NCI-H2029 (cell line): ENCODE results near the gene ARPIN.
"Not testable (repeated sequence)": the region's sequence is repeated elsewhere in the genome, so short reads cannot be mapped to it uniquely, and the experiment has no call there.

ENCODE experiments used
- DNase-seq: peaks from one replicate; lab custom pipeline; 2025; lab: John Stamatoyannopoulos, UW

Gene ARPIN

DNA sequence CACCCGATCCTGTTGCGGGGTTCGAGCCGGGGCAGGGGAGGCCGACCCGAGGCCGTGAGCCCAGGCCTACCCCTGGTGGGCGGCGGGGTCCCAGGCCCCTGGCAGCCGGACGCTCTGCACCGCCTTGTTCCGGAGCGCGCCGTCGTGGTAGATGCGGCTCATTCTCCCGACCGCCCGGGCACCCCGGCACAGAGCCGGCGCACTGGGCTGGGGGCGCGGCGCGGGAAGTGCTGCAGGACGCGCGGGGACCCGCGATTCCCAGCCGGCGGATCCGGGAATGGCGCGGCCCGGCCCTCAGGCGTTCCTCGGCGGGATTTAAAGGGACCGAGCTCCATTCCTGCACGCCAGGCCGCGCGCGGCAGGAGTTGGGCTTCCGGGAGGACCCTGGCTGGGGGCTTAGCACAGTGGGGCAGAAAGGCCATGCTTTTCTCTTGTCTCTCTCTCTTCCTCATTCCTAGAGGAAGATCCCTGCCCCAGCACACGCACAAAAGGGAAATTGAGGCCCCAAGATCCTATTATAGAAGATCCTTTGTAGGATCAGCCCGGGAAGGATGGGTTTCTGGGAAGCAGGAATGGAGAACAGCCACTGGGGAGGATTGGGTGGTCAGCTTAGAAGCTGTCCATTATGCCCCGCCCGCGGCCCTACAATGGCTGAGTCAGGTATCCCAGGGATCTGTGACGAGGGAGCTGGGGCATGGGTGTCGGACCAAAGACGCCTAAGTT lies at the start of gene ARPIN:
ARPIN (minus strand) TSS at position 279 of the 723 bp plus-strand sequence; CDS start at position 162, 117 bp downstream.
- peak; percentile 16 for DNase-seq

DNA sequence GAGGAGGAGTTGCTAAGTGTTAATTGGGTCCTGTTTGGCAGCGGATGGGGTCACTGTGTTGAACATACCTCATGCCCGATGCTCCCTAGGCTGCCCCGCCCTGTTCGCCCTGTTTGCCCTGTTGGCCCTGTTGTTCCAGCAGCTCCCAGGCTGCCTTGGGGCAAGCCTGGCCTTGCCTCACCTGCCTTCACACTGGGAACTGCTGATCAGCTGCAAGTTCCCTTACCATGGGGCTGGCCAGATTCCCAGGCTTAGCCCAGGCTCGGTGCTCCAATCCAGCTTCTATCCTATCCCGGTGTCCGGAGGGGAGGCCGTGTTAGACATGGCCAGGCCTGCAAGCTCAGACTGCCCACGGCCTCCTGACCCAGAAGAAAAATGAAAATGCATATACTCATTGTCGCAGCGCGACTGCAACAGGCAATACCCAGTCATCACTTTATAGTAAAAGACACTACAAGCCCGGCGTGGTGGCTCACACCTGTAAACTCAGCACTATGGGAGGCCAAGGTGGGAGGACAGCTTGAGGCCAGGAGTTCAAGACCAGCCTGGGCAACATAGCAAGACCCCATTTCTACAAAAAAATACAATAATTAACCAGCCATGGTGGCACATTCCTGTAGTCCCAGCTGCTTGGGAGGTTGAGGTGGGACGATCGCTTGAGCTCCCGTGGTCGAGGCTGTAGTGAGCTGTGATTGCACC lies 45.5 kb upstream of the ARPIN start:
- DNase-seq = no peak

DNA sequence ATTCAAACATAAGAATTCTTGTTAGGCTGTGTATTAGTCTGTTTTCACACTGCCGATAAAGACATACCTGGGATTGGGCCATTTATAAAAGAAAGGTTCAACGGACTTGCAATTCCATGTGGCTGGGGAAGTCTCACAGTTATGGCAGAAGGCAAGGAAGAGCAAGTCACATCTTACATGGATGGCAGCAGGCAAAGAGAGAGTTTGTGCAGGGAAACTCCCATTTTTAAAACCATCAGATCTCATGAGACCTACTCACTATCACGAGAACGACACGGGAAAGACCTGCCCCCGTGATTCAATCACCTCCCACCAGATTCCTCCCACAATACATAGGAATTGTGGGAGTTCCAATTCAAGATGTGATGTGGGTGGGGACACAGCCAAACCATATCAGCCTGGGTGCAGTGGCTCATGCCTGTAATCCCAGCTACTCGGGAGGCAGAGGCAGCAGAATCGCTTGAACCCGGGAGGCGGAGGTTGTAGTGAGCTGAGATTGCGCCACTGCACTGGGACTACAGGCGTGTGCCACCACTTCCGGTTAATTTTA lies 42.8 kb upstream of the ARPIN start:
- not testable (repeated sequence) for DNase-seq

DNA sequence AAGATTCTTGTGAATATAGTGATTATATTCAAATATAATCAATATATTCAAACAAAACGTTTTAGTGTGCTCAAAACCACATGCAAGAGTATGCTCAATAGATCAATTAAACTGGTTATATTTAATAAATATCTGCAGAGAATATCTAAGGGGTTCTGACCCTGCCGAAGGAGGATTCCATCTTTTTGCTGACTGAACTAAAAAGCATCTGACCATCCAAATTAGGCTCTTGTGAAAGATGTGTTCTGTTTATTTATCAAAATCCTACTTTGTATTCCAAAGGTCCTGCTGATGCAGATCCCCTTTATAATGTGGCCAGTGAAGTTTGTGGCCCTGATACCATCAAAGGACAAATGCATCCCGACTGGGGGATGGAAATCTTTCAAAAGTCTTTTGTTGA lies 41.8 kb upstream of the ARPIN start:
- no peak for DNase-seq

- no peak for DNase-seq
Measured at GRCh38 chr15:89948796-89949195, 36.0 kb upstream of the ARPIN start.

- no peak for DNase-seq
Measured at GRCh38 chr15:89947385-89947784, 34.6 kb upstream of the ARPIN start.

DNA sequence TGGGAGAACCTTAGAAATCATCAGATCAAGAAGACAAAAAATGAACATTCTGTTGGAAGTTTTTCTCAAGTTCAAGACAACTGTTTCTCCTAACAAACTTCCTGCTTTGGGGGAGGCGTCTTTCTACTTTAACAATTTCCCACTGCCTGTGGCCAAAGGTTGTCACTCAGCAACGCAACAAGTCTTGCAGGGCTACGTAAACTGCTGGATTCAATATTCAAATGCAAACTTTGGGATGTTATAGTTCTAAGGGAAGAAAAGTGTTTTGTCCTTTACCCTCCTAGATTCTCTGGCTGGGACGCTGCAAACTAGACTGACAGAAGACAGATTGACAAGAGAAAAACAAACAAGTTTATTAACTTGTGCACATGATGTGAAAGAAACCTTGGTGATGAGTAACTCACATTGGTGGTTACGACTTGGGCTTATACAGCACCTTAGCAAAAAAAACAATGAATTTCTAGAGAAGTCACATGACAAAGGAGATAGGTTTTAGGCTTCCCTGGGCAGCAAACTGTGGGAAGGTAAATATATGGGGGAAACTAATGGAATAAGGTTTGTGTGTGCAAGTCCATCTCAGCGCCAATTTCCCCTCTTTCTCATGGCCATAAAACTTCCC lies 34.0 kb upstream of the ARPIN start:
- DNase-seq = no peak

DNA sequence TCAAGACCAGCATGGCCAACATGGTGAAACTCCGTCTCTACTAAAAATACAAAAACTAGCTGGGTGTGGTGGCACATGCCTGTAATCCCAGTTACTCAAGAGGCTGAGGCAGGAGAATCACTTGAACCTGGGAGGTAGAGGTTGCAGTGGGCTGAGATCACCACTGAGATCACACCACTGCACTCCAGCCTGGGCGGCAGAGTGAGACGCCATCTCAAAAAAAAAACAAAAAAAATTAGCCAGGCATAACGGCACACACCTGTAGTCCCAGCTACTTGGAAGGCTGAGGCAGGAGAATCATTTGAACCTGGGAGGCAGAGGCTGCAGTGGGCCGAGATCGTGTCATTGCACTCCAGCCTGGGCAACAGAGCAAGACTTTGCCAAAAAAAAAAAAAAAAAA lies 31.0 kb upstream of the ARPIN start:
- not testable (repeated sequence) for DNase-seq

DNA sequence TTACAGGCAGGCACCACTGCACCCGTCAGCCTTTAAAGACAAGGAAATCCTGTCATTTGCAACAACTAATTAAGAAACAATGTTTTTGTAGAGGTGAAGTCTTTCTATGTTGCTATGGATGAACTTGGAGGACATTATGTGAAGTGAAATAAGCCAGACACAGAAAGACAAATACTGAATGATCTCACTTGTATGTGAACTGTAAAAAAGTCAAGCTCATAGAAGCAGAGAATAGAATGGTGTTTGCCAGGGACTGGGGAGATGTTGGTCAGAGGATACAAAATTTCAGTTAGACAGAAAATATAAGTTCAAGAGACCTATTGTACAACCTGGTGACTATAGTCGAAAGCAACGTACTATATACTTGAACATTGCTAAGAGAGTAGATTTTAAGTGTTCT lies 27.2 kb upstream of the ARPIN start:
- no peak for DNase-seq

DNA sequence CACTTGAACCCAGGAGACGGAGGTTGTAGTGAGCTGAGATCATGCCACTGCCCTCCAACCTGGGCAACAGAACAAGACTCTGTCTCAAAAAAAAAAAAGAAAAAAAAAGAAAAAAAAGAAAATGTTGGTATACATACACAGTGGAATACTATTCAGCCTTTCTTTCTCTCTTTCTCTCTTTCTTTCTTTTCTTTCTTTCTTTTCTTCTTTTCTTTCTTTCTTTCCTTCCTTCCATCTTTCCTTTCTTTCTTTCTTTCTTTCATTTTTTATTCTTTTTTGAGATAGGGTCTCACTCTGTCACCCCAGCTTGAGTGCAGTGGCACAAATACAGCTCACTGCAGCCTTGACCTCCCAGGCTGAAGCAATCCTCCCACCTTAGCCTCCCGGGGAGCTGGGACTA lies 26.6 kb upstream of the ARPIN start:
- DNase-seq = not testable (repeated sequence)

DNA sequence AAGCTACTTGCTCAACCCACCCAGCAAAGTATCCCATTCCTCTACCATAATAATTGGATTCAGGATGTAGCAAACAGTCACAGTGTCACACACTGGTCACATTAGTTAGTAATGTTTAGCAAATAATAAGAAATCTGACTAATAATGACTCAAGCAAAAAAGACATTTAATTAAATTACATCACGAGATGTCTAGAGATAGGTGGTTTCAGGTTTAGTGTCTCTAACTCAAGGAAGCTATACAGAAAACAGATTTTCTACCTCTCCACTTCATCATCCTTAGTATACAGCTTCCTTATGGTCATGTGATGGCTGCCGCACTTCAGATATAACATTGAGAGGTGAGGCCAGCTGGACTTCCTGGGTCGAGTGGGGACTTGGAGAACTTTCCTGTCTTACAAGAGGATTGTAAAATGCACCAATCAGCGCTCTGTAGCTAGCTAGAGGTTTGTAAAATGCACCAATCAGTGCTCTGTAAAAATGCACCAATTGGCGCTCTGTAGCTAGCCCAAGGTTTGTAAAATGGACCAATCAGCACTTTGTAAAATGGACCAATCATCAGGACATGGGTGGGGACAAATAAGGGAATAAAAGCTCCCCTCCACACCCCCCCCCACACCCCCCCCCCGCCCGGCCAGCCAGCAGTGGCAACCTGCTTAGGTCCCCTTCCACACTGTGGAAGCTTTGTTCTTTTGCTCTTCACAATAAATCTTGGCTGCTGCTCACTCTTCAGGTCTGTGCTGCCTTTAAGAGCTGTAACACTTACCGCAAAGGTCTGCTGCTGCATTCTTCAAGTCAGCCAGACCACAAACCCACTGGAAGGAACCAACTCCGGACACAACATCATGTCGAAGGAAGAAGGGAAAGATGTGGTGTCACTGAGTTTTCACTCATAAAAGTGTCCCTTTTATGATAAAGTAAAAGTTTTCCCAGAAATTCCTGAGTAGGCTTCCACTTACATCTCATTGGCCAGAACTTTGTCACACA lies 24.9 kb upstream of the ARPIN start:
- no peak for DNase-seq

- no peak for DNase-seq
Measured at GRCh38 chr15:89936786-89937265, 24.1 kb upstream of the ARPIN start.

DNA sequence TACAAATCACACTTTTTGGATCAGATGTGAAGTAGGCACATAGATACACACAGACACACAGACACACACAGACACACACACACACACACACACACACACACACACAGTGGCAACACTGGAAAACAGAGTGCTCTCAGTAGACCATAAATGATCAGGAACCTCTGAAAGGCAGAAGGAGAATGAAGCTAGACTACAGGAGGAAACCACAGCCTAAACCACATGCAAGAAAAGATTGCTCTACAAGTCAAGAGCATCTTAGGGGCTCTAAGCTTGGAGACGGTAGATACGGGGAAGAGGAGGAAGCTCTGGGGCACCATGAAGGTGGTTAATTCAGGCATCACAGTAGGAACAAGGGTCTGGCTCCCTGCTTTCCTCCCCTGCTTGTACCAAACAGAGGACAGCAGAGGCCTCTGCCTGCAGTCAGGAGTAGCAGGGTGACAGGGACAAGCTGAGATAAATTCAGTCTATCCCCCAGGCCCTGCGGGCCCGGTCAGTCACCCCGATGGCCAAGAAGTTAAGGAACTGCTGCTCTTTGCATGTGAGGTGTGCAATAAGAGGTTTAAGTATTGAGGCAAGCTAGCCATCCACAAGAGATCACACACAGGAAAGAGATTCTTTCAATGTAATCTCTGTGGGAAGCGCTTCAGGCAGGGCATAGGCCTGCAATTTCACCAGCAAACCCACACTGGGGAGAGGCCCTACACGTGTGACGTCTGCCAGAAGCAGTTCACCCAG lies 23.5 kb upstream of the ARPIN start:
- DNase-seq = no peak

- DNase-seq = no peak
Measured at GRCh38 chr15:89932880-89933279, 20.1 kb upstream of the ARPIN start.

DNA sequence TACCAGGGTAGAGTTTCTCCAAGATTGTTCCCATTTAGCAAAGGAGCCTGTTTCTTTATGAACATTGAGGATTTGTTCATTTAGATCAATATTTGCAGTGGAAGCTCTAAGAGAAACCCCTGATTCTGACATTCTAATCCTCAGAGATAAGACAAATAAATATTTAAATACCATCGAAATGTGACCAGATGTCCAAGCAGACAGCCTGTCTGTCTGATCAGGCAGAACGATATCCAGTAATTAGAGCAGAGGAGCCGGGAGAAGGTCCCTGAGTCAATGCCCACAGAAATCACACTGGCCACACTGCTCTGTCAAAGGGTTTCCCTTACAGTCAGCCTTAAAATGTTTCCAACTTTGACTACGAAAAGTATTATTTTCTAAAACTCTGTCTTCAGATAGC lies 15.7 kb upstream of the ARPIN start:
- no peak for DNase-seq

DNA sequence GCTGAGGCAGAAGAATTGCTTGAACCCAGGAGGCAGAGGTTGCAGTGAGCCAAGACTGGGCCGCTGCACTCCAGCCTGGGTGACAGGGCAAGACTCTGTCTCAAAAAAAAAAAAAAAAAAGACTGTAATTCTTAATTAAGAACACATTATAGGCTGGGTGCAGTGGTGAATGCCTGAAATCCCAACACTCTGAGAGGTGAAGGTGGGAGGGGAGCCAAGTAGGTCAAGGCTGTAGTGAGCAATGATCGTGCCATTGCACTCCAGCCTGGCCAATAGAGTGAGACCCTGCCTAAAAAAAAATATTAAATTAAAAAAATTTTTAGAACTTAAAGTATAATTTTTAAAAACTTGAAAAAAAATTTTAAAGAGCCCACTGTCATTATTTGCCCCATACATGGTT lies 13.4 kb upstream of the ARPIN start:
- no peak for DNase-seq

DNA sequence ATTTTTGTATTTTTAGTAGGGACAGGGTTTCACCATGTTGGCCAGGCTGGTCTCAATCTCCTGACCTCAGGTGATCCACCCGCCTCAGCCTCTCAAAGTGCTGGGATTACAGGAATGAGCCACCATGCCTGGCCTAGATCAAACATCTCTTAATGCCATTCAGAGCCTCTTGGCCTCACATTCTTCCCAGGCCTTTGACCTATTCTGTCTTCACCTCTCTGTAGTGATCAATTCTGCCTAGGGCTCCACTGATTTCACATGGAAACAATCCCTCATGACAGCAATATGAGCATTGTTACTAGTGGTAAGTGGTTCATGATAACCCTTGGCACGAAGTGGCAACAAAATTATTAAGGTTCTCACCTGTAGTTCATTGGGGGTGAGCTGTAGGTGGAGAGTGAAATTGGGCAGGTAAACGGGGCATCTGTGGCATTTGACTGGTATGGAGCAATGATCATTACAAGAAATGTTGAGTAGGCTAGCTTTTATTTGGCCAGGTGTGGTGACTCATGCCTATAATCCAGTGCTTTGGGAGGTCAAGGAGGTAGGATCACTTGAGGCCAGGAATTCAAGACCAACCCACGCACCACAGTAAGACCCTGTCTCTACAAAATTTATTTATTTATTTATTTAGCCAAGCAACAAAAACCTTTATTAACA lies 4.8 kb upstream of the ARPIN start:
- DNase-seq = no peak

DNA sequence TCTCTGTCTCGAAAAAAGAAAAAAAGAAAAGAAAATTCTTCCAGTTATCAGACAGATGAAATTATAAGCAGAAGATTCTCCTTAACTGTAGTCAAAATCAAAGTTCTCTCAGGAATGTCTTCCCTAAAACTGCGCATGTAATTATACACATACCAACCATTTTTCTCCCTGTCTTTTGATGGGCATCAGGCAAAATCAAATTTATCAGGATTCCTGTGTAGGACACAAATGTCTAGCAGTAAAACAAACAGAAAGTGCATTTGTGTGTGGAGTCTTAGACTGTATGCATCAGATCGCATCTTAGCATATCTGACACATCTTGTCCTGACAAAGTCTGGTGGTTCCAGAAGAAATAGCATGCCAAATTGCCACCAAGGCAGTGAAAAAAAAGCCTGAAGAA lies 3.9 kb upstream of the ARPIN start:
- DNase-seq = no peak

DNA sequence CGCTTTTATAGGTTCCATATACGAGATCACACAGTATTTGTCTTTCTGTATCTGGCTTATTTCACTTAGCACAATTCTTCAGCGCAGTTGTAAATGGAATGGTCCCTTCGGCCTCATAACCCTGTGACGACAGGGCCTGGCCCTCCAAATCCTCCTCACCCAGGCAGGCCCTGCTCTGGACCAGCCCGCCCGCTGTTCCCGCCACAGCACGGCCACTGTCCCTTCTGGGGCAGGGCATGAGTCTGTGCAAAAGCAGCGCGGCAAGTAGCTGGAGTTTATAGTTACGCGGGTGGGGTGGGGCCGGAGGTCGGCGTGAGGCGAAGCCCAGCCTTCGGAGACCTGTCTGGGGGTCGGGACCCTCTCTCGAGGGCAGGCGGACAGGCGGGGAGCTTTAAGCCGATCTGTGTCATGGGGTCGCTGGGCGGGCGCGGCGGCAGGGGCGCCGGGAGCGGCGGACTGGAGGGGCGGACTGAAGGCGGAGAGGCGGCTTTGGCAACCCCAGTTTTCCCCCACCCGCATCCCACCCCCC lies 543 bp downstream of the ARPIN start:
- no peak for DNase-seq
